Calu3 (cell line): ENCODE data around the gene MOB1A. TPM values are rescaled to one million over a fixed set of nuclear protein-coding genes. Genes with fewer than 3 reads are reported as not detected.

Experiments
- BruUV-seq: library from RNA; stranded (reverse); fragments of 400-500 nt; replicated peaks from 2 replicates; lab custom pipeline; 2021; lab: Mats Ljungman, UMichigan
- CTCF ChIA-PET: fragments of 300-600 bp; sonication (Branson Sonifier 250); formaldehyde crosslinking; loops from one replicate; lab custom pipeline; 2022; ENCODE audit warnings: antibody characterized with exemption; lab: Charles Lee
- DNase-seq: peaks from one replicate; pipeline ENCODE4 v3.0.0; 2022
- H3K27ac Mint-ChIP-seq: one replicate; pipeline ENCODE4 v1.8.0; 2022; ENCODE audit warnings: mixed read lengths; ENCODE audit not compliant: unreplicated experiment
- H3K27me3 Mint-ChIP-seq: one replicate; pipeline ENCODE4 v1.8.0; 2022; ENCODE audit warnings: mixed read lengths; ENCODE audit not compliant: unreplicated experiment
- H3K36me3 Mint-ChIP-seq: one replicate; pipeline ENCODE4 v1.8.0; 2022; ENCODE audit warnings: mild to moderate bottlenecking, moderate library complexity, mixed read lengths; ENCODE audit not compliant: insufficient read depth, unreplicated experiment
- H3K4me1 Mint-ChIP-seq: one replicate; pipeline ENCODE4 v1.8.0; 2022; ENCODE audit warnings: mild to moderate bottlenecking, low read depth, mixed read lengths; ENCODE audit not compliant: unreplicated experiment
- H3K4me3 Mint-ChIP-seq: one replicate; pipeline ENCODE4 v1.8.0; 2022; ENCODE audit warnings: mild to moderate bottlenecking, low read depth, moderate library complexity, mixed read lengths; ENCODE audit not compliant: unreplicated experiment
- H3K9me3 Mint-ChIP-seq: one replicate; pipeline ENCODE4 v1.8.0; 2022; ENCODE audit warnings: low read depth, mixed read lengths; ENCODE audit not compliant: unreplicated experiment
- intact Hi-C: fragments of 100-400 bp; cut with micrococcal nuclease; formaldehyde crosslinking; loops from one replicate; pipeline ENCODE4 v1.10.0; 2022; ENCODE audit not compliant: unreplicated experiment
- total RNA-seq: library from RNA; stranded (reverse); gene quantifications from 2 replicates; pipeline ENCODE4 v1.2.3, GENCODE V29; 2022
- TF ChIP-seq, protein P1 (sequence below): fragments of 200-600 bp; IDR thresholded peaks from one replicate; pipeline ENCODE4 v1.8.0; 2022; ENCODE audit warnings: antibody characterized with exemption; ENCODE audit not compliant: unreplicated experiment

MOB1A gene
- total RNA-seq, 1 experiment from 2014 or later, result 119 TPM

- DNase-seq, result no peak
- intact Hi-C loops, result no loop called here
Observed at GRCh38 chr2:74206180-74206688, 27.6 kb upstream of the MOB1A start.

GRCh38 chr2:74205596-74205995, 26.9 kb upstream of the MOB1A start:
- CTCF ChIA-PET, result no interaction called here
- no peaks in the 10 kb centered on the region for H3K27me3 Mint-ChIP-seq
- no peaks in the 10 kb centered on the region for H3K9me3 Mint-ChIP-seq
- TF ChIP-seq, protein P1, sequence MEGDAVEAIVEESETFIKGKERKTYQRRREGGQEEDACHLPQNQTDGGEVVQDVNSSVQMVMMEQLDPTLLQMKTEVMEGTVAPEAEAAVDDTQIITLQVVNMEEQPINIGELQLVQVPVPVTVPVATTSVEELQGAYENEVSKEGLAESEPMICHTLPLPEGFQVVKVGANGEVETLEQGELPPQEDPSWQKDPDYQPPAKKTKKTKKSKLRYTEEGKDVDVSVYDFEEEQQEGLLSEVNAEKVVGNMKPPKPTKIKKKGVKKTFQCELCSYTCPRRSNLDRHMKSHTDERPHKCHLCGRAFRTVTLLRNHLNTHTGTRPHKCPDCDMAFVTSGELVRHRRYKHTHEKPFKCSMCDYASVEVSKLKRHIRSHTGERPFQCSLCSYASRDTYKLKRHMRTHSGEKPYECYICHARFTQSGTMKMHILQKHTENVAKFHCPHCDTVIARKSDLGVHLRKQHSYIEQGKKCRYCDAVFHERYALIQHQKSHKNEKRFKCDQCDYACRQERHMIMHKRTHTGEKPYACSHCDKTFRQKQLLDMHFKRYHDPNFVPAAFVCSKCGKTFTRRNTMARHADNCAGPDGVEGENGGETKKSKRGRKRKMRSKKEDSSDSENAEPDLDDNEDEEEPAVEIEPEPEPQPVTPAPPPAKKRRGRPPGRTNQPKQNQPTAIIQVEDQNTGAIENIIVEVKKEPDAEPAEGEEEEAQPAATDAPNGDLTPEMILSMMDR, result no peak
- no TSS peak for BruUV-seq
- H3K4me3 Mint-ChIP-seq, result peak overlapping the region; percentile 41
- intact Hi-C loops, result no loop called here
- peaks cover 35% of the 10 kb centered on the region for H3K4me1 Mint-ChIP-seq
- peak overlapping the region; percentile 60 for H3K27ac Mint-ChIP-seq
- peaks cover 81% of the 10 kb centered on the region for H3K36me3 Mint-ChIP-seq
- peak; percentile 57 for DNase-seq

More at GRCh38 chr2:74206180-74206688, 27.6 kb upstream of the MOB1A start:
- TF ChIP-seq, protein P1, result no peak
- peaks cover 29% of the 10 kb centered on the region for H3K4me1 Mint-ChIP-seq
- BruUV-seq, result no TSS peak
- H3K27me3 Mint-ChIP-seq, result no peaks in the 10 kb centered on the region
- H3K36me3 Mint-ChIP-seq, result peaks cover 86% of the 10 kb centered on the region
- peak overlapping the region; percentile 41 for H3K4me3 Mint-ChIP-seq
- CTCF ChIA-PET, result no interaction called here
- H3K27ac Mint-ChIP-seq, result peak overlapping the region; percentile 60
- H3K9me3 Mint-ChIP-seq, result no peaks in the 10 kb centered on the region

- Mint-ChIP-seq H3K4me3 (peak overlapping the region; percentile 41), H3K4me1 (peaks cover 40% of the 10 kb centered on the region), H3K27me3 (no peaks in the 10 kb centered on the region), H3K9me3 (no peaks in the 10 kb centered on the region), H3K27ac (peak overlapping the region; percentile 60), H3K36me3 (peaks cover 84% of the 10 kb centered on the region)
- no TSS peak for BruUV-seq
- CTCF ChIA-PET, result no interaction called here
- TF ChIP-seq, protein P1, result no peak
- intact Hi-C loops, result no loop called here
- DNase-seq, result no peak
Observed at GRCh38 chr2:74205113-74205512, 26.4 kb upstream of the MOB1A start.

DNA sequence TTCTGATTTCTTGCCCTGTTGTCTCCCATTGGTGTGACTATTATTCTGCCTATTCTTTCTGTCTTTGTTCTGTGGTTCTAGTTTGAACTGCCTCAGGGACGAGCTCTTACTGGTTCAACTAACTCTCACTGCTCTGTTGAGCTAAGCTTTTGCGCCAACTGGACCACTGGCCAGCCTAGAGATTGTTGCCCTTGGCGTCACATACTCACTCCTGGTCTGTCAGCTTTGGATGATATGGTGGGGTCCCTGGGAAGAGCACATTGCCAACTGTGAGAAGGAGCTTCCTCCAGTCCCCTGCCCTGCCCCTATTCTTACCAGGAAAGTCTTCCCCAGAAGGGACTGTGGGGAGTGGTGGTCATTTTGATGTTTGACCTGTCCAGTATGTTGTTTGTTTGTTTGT, 25.8 kb upstream of the MOB1A start:
- H3K4me3 Mint-ChIP-seq, result peak overlapping the region; percentile 41

More for the DNA sequence above, 25.8 kb upstream of the MOB1A start:
- Mint-ChIP-seq H3K4me1 (peaks cover 40% of the 10 kb centered on the region), H3K9me3 (no peaks in the 10 kb centered on the region), H3K27ac (peak overlapping the region; percentile 60), H3K36me3 (peaks cover 86% of the 10 kb centered on the region), H3K27me3 (no peaks in the 10 kb centered on the region)
- TF ChIP-seq, protein P1, result no peak
- intact Hi-C loops, result no loop called here
- DNase-seq, result no peak
- no TSS peak for BruUV-seq
- CTCF ChIA-PET, result interaction anchor here (0.9 kb wide), 1 partner anchor 376 kb away, joined by 3 read pairs; the partner anchor contains the start of gene STAMBP
